Neural progenitor cell (in vitro differentiated cells): Measurements from ENCODE around the gene ANO4. TPM values are rescaled to one million over a fixed set of nuclear protein-coding genes. Genes with fewer than 3 reads are reported as not detected.

Experiments used
- DNase-seq: peaks from one replicate; pipeline ENCODE4 v3.0.0-alpha.2; 2016; ENCODE audit warnings: low spot score
- H2AFZ ChIP-seq: fragments of 200-600 bp; sonication (generic); replicated peaks from 2 replicates; pipeline ENCODE4 v1.6.1; 2016; ENCODE audit warnings: antibody characterized with exemption
- H3F3A ChIP-seq: fragments of 200-600 bp; sonication (generic); 2 replicates; pipeline ENCODE4 v1.6.1; 2016; ENCODE audit warnings: antibody characterized with exemption, low read depth
- H3K27ac ChIP-seq: fragments of 200-600 bp; sonication (generic); 2 replicates; pipeline ENCODE4 v1.5.1; 2016; ENCODE audit warnings: mild to moderate bottlenecking
- H3K27me3 ChIP-seq: fragments of 200-600 bp; sonication (generic); 2 replicates; pipeline ENCODE4 v1.6.1; 2016; ENCODE audit warnings: mild to moderate bottlenecking, moderate library complexity
- H3K36me3 ChIP-seq: fragments of 200-600 bp; sonication (generic); 2 replicates; pipeline ENCODE4 v1.5.1; 2016
- H3K4me1 ChIP-seq: fragments of 200-600 bp; sonication (generic); 2 replicates; pipeline ENCODE4 v1.6.1; 2016; ENCODE audit warnings: mixed run types
- H3K4me2 ChIP-seq: fragments of 200-600 bp; sonication (generic); 2 replicates; pipeline ENCODE4 v1.6.1; 2016
- H3K4me3 ChIP-seq: fragments of 200-600 bp; sonication (generic); 2 replicates; pipeline ENCODE4 v1.5.1; 2016
- H3K79me2 ChIP-seq: fragments of 200-600 bp; sonication (generic); 2 replicates; pipeline ENCODE4 v1.6.1; 2016; ENCODE audit warnings: low read depth
- H3K9ac ChIP-seq: fragments of 200-600 bp; sonication (generic); 2 replicates; pipeline ENCODE4 v1.6.1; 2016
- H3K9me3 ChIP-seq: fragments of 200-600 bp; sonication (generic); 2 replicates; pipeline ENCODE4 v1.5.1; 2016; ENCODE audit warnings: low read depth
- H4K20me1 ChIP-seq: fragments of 200-600 bp; sonication (generic); 2 replicates; pipeline ENCODE4 v1.6.1; 2016; ENCODE audit warnings: low read depth
- H3K27ac Mint-ChIP-seq: 3 replicates; pipeline ENCODE4 v1.8.0; 2021; ENCODE audit warnings: mixed read lengths
- H3K27me3 Mint-ChIP-seq: 2 replicates; pipeline ENCODE4 v1.8.0; 2022; ENCODE audit warnings: low read depth, mild to moderate bottlenecking, inconsistent platforms, moderate library complexity, mixed read lengths; ENCODE audit not compliant: insufficient read depth
- H3K36me3 Mint-ChIP-seq: 3 replicates; pipeline ENCODE4 v1.8.0; 2021; ENCODE audit warnings: mixed read lengths
- H3K4me1 Mint-ChIP-seq: 3 replicates; pipeline ENCODE4 v1.8.0; 2021; ENCODE audit warnings: mixed read lengths
- H3K4me3 Mint-ChIP-seq: 3 replicates; pipeline ENCODE4 v1.8.0; 2021; ENCODE audit warnings: mild to moderate bottlenecking, moderate library complexity, mixed read lengths
- H3K9me3 Mint-ChIP-seq: 3 replicates; pipeline ENCODE4 v1.8.0; 2020; ENCODE audit warnings: mixed read lengths
- CTCF ChIP-seq: fragments of 200-600 bp; sonication (generic); IDR thresholded peaks from 2 replicates; pipeline ENCODE4 v1.5.1; 2017; ENCODE audit warnings: antibody characterized with exemption, mild to moderate bottlenecking
- EZH2 ChIP-seq: fragments of 200-600 bp; sonication (generic); IDR thresholded peaks from 2 replicates; pipeline ENCODE4 v1.6.1; 2017; ENCODE audit warnings: antibody characterized with exemption, mild to moderate bottlenecking, moderate library complexity
- EZH2phosphoT487 ChIP-seq: fragments of 200-600 bp; sonication (generic); IDR thresholded peaks from 2 replicates; pipeline ENCODE4 v1.6.1; 2017; ENCODE audit warnings: antibody characterized with exemption
- total RNA-seq: library from RNA; depleted of rRNA; stranded (reverse); fragments of >200 nt; gene quantifications from 2 replicates; pipeline ENCODE4 v1.2.3, GENCODE V29; 2015; ENCODE audit warnings: low replicate concordance

Gene ANO4
- total RNA-seq, 1 donor from 2014 or later = not detected

GRCh38 chr12:100967189-100967588, 172.6 kb downstream of the ANO4 start:
- no peaks in the 10 kb centered on the region for H3K36me3 Mint-ChIP-seq
- DNase-seq = no peak
- H3K27ac Mint-ChIP-seq = no peak overlapping the region
- Histone ChIP-seq H3K9ac (no peak overlapping the region), H3K79me2 (no peaks in the 10 kb centered on the region), H2AFZ (no peak overlapping the region), H3K4me3 (no peak overlapping the region), H3K4me2 (no peak overlapping the region), H3F3A (no peaks in the 10 kb centered on the region), H3K27me3 (no peaks in the 10 kb centered on the region), H3K36me3 (no peaks in the 10 kb centered on the region), H3K9me3 (no peaks in the 10 kb centered on the region), H4K20me1 (no peaks in the 10 kb centered on the region), H3K27ac (no peak overlapping the region), H3K4me1 (peaks cover 11% of the 10 kb centered on the region)
- TF ChIP-seq EZH2 (no peak), CTCF (no peak), EZH2phosphoT487 (no peak)
- no peaks in the 10 kb centered on the region for H3K27me3 Mint-ChIP-seq
- no peak overlapping the region for H3K4me3 Mint-ChIP-seq
- no peaks in the 10 kb centered on the region for H3K9me3 Mint-ChIP-seq
- peaks cover 5% of the 10 kb centered on the region for H3K4me1 Mint-ChIP-seq

- no peaks in the 10 kb centered on the region for H4K20me1 ChIP-seq
- no peak overlapping the region for H3K4me3 ChIP-seq
- no peak overlapping the region for H3K9ac ChIP-seq
- no peak overlapping the region for H2AFZ ChIP-seq
- H3K36me3 ChIP-seq = no peaks in the 10 kb centered on the region
- H3K4me3 Mint-ChIP-seq = no peak overlapping the region
- no peaks in the 10 kb centered on the region for H3K79me2 ChIP-seq
- H3K27me3 Mint-ChIP-seq = no peaks in the 10 kb centered on the region
- no peak for TF ChIP-seq EZH2
- H3K27ac Mint-ChIP-seq = no peak overlapping the region
- H3K9me3 Mint-ChIP-seq = no peaks in the 10 kb centered on the region
- H3F3A ChIP-seq = no peaks in the 10 kb centered on the region
- no peaks in the 10 kb centered on the region for H3K27me3 ChIP-seq
- no peaks in the 10 kb centered on the region for H3K9me3 ChIP-seq
- H3K4me2 ChIP-seq = no peak overlapping the region
- no peaks in the 10 kb centered on the region for H3K36me3 Mint-ChIP-seq
- H3K4me1 ChIP-seq = peaks cover 11% of the 10 kb centered on the region
- H3K4me1 Mint-ChIP-seq = peaks cover 5% of the 10 kb centered on the region
- no peak overlapping the region for H3K27ac ChIP-seq
- DNase-seq = no peak
Measured at GRCh38 chr12:100970894-100971293, 176.3 kb downstream of the ANO4 start.

- H3K4me1 Mint-ChIP-seq = peaks cover 5% of the 10 kb centered on the region
- H3F3A ChIP-seq = no peaks in the 10 kb centered on the region
- no peaks in the 10 kb centered on the region for H3K27me3 ChIP-seq
- no peaks in the 10 kb centered on the region for H3K27me3 Mint-ChIP-seq
- H3K9ac ChIP-seq = no peak overlapping the region
- H4K20me1 ChIP-seq = no peaks in the 10 kb centered on the region
- no peak overlapping the region for H2AFZ ChIP-seq
- H3K9me3 ChIP-seq = no peaks in the 10 kb centered on the region
- no peak overlapping the region for H3K27ac Mint-ChIP-seq
- DNase-seq = no peak
- no peak overlapping the region for H3K4me2 ChIP-seq
- H3K4me3 Mint-ChIP-seq = no peak overlapping the region
- H3K79me2 ChIP-seq = no peaks in the 10 kb centered on the region
- H3K4me1 ChIP-seq = peaks cover 11% of the 10 kb centered on the region
- no peaks in the 10 kb centered on the region for H3K36me3 Mint-ChIP-seq
- TF ChIP-seq EZH2phosphoT487 (no peak), EZH2 (no peak), CTCF (no peak)
- no peaks in the 10 kb centered on the region for H3K9me3 Mint-ChIP-seq
- no peak overlapping the region for H3K27ac ChIP-seq
- H3K4me3 ChIP-seq = no peak overlapping the region
- H3K36me3 ChIP-seq = no peaks in the 10 kb centered on the region
Measured at GRCh38 chr12:100972121-100972520, 177.5 kb downstream of the ANO4 start.

- no peaks in the 10 kb centered on the region for H3K27me3 ChIP-seq
- peaks cover 11% of the 10 kb centered on the region for H3K4me1 ChIP-seq
- no peaks in the 10 kb centered on the region for H3F3A ChIP-seq
- Mint-ChIP-seq H3K9me3 (no peaks in the 10 kb centered on the region), H3K4me3 (no peak overlapping the region), H3K4me1 (peaks cover 5% of the 10 kb centered on the region), H3K27ac (no peak overlapping the region), H3K27me3 (peaks cover 3% of the 10 kb centered on the region), H3K36me3 (no peaks in the 10 kb centered on the region)
- H3K27ac ChIP-seq = no peak overlapping the region
- no peak for DNase-seq
- H3K9me3 ChIP-seq = no peaks in the 10 kb centered on the region
- no peak overlapping the region for H3K4me3 ChIP-seq
- H2AFZ ChIP-seq = no peak overlapping the region
- no peaks in the 10 kb centered on the region for H4K20me1 ChIP-seq
- no peak overlapping the region for H3K9ac ChIP-seq
- no peak overlapping the region for H3K4me2 ChIP-seq
- TF ChIP-seq EZH2phosphoT487 (no peak), EZH2 (no peak), CTCF (no peak)
- H3K36me3 ChIP-seq = no peaks in the 10 kb centered on the region
- H3K79me2 ChIP-seq = no peaks in the 10 kb centered on the region
Measured at GRCh38 chr12:100974341-100974740, 179.8 kb downstream of the ANO4 start.
